VCaP (cell line): ENCODE data around the gene LMTK3.
A peak's percentile ranks its signal among the peaks of the same experiment; 100 is the strongest.
"Not testable (repeated sequence)": the region's sequence is repeated elsewhere in the genome, so short reads cannot be mapped to it uniquely, and the experiment has no call there.

Experiments used
- H3K27ac ChIP-seq: fragments of 450-650 bp; 2 replicates; pipeline ENCODE4 v1.5.1; 2017
- TF ChIP-seq, protein P1 (sequence below): fragments of 450-650 bp; conservative IDR thresholded peaks from 2 replicates; pipeline ENCODE4 v1.5.1; 2017; ENCODE audit warnings: mild to moderate bottlenecking, moderate library complexity

The LMTK3 gene

GRCh38 chr19:48495396-48495795 is 16.2 kb downstream of the LMTK3 start:
- H3K27ac ChIP-seq = no peak overlapping the region

GRCh38 chr19:48493718-48494401 is 17.8 kb downstream of the LMTK3 start:
- TF ChIP-seq, protein P1, sequence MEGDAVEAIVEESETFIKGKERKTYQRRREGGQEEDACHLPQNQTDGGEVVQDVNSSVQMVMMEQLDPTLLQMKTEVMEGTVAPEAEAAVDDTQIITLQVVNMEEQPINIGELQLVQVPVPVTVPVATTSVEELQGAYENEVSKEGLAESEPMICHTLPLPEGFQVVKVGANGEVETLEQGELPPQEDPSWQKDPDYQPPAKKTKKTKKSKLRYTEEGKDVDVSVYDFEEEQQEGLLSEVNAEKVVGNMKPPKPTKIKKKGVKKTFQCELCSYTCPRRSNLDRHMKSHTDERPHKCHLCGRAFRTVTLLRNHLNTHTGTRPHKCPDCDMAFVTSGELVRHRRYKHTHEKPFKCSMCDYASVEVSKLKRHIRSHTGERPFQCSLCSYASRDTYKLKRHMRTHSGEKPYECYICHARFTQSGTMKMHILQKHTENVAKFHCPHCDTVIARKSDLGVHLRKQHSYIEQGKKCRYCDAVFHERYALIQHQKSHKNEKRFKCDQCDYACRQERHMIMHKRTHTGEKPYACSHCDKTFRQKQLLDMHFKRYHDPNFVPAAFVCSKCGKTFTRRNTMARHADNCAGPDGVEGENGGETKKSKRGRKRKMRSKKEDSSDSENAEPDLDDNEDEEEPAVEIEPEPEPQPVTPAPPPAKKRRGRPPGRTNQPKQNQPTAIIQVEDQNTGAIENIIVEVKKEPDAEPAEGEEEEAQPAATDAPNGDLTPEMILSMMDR = no peak

More at GRCh38 chr19:48495396-48495795, 16.2 kb downstream of the LMTK3 start:
- TF ChIP-seq, protein P1 = no peak

DNA sequence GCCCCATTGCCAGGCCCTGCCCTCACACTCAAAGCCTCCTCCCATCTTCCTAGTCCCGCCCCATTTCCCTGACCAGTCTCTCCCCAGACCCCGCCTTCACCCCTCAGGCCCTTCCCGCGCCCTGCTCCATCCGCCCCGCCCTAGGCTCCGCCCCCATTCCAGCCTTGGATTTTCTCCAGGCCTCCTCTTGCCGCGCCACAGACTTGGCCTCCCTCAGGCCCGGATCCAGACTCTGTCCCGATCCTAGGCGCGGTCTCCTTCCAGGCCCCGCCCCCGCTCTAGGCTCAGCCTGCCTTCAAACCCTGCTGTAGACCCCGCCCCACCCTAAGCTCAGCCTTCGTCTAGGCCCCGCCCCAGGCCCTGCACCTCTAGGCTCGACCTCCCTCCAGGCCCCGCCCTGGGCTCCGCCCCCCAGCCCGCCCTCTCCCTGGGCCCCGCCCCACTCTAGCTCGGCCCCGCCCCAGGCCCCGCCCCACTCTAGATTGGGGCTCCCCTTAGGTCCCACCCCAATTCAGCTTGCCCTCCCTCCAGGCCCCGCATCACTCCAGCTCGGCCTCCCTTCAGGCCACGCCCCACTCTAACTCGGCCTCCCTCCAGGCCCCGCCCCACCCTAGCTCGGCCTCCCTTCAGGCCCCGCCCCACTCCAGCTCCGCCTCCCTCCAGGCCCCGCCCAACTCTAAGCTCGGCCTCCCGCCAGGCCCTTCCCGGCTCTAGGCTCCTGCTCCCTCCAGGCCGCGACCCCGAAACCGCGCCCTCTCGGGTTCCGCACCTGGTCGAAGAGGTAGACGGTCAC is 18.5 kb downstream of the LMTK3 start:
- TF ChIP-seq, protein P1 = no peak
- peak overlapping the region; percentile 80 for H3K27ac ChIP-seq

More at GRCh38 chr19:48493718-48494401, 17.8 kb downstream of the LMTK3 start:
- H3K27ac ChIP-seq = peak overlapping the region; percentile 80

DNA sequence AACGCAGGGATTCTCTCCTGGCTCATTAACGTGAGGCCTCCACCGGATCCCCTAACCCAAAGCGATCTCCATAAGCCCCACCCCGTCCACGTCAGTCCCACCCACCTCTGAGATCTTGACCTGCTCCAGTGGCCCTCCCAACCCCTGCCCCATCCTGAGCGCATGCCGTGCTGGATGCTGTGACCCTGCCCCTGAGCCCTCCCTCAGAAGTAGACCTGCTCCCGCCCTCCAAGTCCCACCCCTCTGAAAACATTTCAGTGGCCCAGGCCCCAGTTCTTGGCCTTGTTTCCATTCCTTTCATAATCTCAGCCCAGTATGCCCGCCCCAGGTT is 19.9 kb downstream of the LMTK3 start:
- H3K27ac ChIP-seq = no peak overlapping the region
- TF ChIP-seq, protein P1 = no peak

GRCh38 chr19:48490981-48491792 is 20.4 kb downstream of the LMTK3 start:
- H3K27ac ChIP-seq = no peak overlapping the region
- TF ChIP-seq, protein P1 = no peak

GRCh38 chr19:48489608-48490216 is 21.9 kb downstream of the LMTK3 start:
- H3K27ac ChIP-seq = no peak overlapping the region
- TF ChIP-seq, protein P1 = peak; percentile 99

GRCh38 chr19:48488478-48488877 is 23.2 kb downstream of the LMTK3 start:
- not testable (repeated sequence) for H3K27ac ChIP-seq
